HEK293 (cell line): Measurements from ENCODE around the gene JAK3.
A peak's percentile ranks its signal among the peaks of the same experiment; 100 is the strongest.

Experiments used
- CTCF ChIA-PET: fragments of 350-600 bp; formaldehyde crosslinking; extraction: SDS; loops from one replicate; lab custom pipeline; 2021; ENCODE audit warnings: antibody characterized with exemption; lab: Yijun Ruan, JAX
- POLR2A ChIA-PET: fragments of 300-600 bp; formaldehyde crosslinking; extraction: SDS; loops from one replicate; lab custom pipeline; 2020; ENCODE audit warnings: antibody characterized with exemption, inconsistent platforms; lab: Yijun Ruan, JAX
- H3K27ac ChIP-seq: fragments of 200-500 bp; sonication (Bioruptor generic); 2 replicates; pipeline ENCODE4 v1.5.1; 2014; ENCODE audit warnings: low read depth, low read length, control low read depth, inconsistent platforms; ENCODE audit errors: extremely low read depth
- H3K36me3 ChIP-seq, 2 experiments: fragments of 200-500 bp in 1 of 2; sonication (Bioruptor generic) in 1 of 2; 1 replicate in 1 of 2; 2 replicates in 1 of 2; pipeline ENCODE4 v1.5.1; 2014 to 2017; ENCODE audit warnings: inconsistent platforms in 2 of 2, low read length in 2 of 2; ENCODE audit not compliant: control insufficient read depth in 2 of 2, insufficient read depth in 1 of 2
- H3K4me1 ChIP-seq: fragments of 200-500 bp; sonication (Bioruptor generic); 2 replicates; pipeline ENCODE4 v1.5.1; 2014; ENCODE audit warnings: mild to moderate bottlenecking, low read length, inconsistent platforms; ENCODE audit not compliant: control insufficient read depth, insufficient read depth
- H3K4me3 ChIP-seq: 2 replicates; pipeline ENCODE4 v1.5.1; 2011; ENCODE audit warnings: low read depth, mild to moderate bottlenecking, control low read depth, low read length, moderate library complexity
- H3K9me3 ChIP-seq: fragments of 200-500 bp; sonication (Bioruptor generic); 2 replicates; pipeline ENCODE4 v1.5.1; 2014; ENCODE audit warnings: low read depth, low read length, inconsistent platforms; ENCODE audit not compliant: control insufficient read depth, insufficient read depth
- CTCF ChIP-seq: fragments of 450-650 bp; formaldehyde crosslinking; IDR thresholded peaks from 2 replicates; pipeline ENCODE4 v1.5.1; 2016; ENCODE audit warnings: missing biosample characterization, missing genetic modification characterization
- GFI1B ChIP-seq: fragments of 450-650 bp; formaldehyde crosslinking; IDR thresholded peaks from 2 replicates; pipeline ENCODE4 v1.5.1; 2016; ENCODE audit warnings: missing biosample characterization, missing genetic modification characterization
- HOXA7 ChIP-seq: sonication (generic); formaldehyde crosslinking; IDR thresholded peaks from 2 replicates; pipeline ENCODE4 v1.8.1; 2022; ENCODE audit warnings: missing genetic modification reagents, borderline replicate concordance
- KLF16 ChIP-seq: fragments of 450-650 bp; formaldehyde crosslinking; IDR thresholded peaks from 2 replicates; pipeline ENCODE4 v1.5.1; 2017; ENCODE audit warnings: missing biosample characterization, missing genetic modification characterization
- KLF17 ChIP-seq: fragments of 450-650 bp; formaldehyde crosslinking; IDR thresholded peaks from 2 replicates; pipeline ENCODE4 v1.5.1; 2016; ENCODE audit warnings: missing biosample characterization, missing genetic modification characterization
- SP7 ChIP-seq: fragments of 450-650 bp; formaldehyde crosslinking; IDR thresholded peaks from 2 replicates; pipeline ENCODE4 v1.5.1; 2016; ENCODE audit warnings: missing biosample characterization, missing genetic modification characterization
- ZBTB11 ChIP-seq: fragments of 450-650 bp; formaldehyde crosslinking; conservative IDR thresholded peaks from 2 replicates; pipeline ENCODE4 v1.5.1; 2016; ENCODE audit warnings: low read depth, missing biosample characterization, missing genetic modification characterization
- ZNF112 ChIP-seq: fragments of 450-650 bp; formaldehyde crosslinking; IDR thresholded peaks from 2 replicates; pipeline ENCODE4 v1.5.0; 2017; ENCODE audit warnings: missing biosample characterization, missing genetic modification characterization
- ZNF302 ChIP-seq: fragments of 450-650 bp; formaldehyde crosslinking; IDR thresholded peaks from 2 replicates; pipeline ENCODE4 v1.5.1; 2016; ENCODE audit warnings: missing biosample characterization, missing genetic modification characterization, low read depth
- ZNF354C ChIP-seq: fragments of 450-650 bp; formaldehyde crosslinking; IDR thresholded peaks from 2 replicates; pipeline ENCODE4 v1.5.1; 2016; ENCODE audit warnings: missing biosample characterization, missing genetic modification characterization, low read depth, borderline replicate concordance
- ZNF449 ChIP-seq: fragments of 450-650 bp; formaldehyde crosslinking; IDR thresholded peaks from 2 replicates; pipeline ENCODE4 v1.5.1; 2017; ENCODE audit warnings: missing biosample characterization, mild to moderate bottlenecking, missing genetic modification characterization, moderate library complexity
- ZNF518A ChIP-seq: fragments of 450-650 bp; formaldehyde crosslinking; conservative IDR thresholded peaks from 2 replicates; pipeline ENCODE4 v1.5.1; 2016; ENCODE audit warnings: low read depth, missing biosample characterization, missing genetic modification characterization
- ZNF558 ChIP-seq: fragments of 450-650 bp; formaldehyde crosslinking; IDR thresholded peaks from 2 replicates; pipeline ENCODE4 v1.5.1; 2016; ENCODE audit warnings: missing biosample characterization, missing genetic modification characterization
- ZNF76 ChIP-seq: fragments of 450-650 bp; formaldehyde crosslinking; IDR thresholded peaks from 2 replicates; pipeline ENCODE4; 2016; ENCODE audit warnings: low read depth, missing biosample characterization, missing genetic modification characterization, borderline replicate concordance
- ZNF792 ChIP-seq: fragments of 450-650 bp; formaldehyde crosslinking; IDR thresholded peaks from 2 replicates; pipeline ENCODE4 v1.5.1; 2016; ENCODE audit warnings: missing biosample characterization, missing genetic modification characterization
- ZSCAN4 ChIP-seq: fragments of 450-650 bp; formaldehyde crosslinking; IDR thresholded peaks from 2 replicates; pipeline ENCODE4 v1.5.1; 2017; ENCODE audit warnings: missing biosample characterization, missing genetic modification characterization

The JAK3 gene

GRCh38 chr19:17807731-17808316 lies 40.0 kb downstream of the JAK3 start:
- TF ChIP-seq ZNF354C (tag by site-specific recombination) = no peak
- no peak for TF ChIP-seq KLF16 (tag by site-specific recombination)
- TF ChIP-seq GFI1B = no peak
- TF ChIP-seq ZNF792 (tag by site-specific recombination) = no peak
- TF ChIP-seq HOXA7 (CRISPR knock-in tag) = no peak
- TF ChIP-seq ZNF76 (tag by site-specific recombination) = no peak
- TF ChIP-seq ZNF558 (tag by site-specific recombination) = no peak
- no peak for TF ChIP-seq ZNF112 (tag by site-specific recombination)
- no peak for TF ChIP-seq ZNF302 (tag by site-specific recombination)
- TF ChIP-seq CTCF = no peak
- TF ChIP-seq ZNF449 = no peak
- no peak for TF ChIP-seq ZBTB11 (tag by site-specific recombination)
- POLR2A ChIA-PET = no interaction called here
- Histone ChIP-seq H3K36me3 (no peaks in the 10 kb centered on the region), H3K4me3 (no peak overlapping the region), H3K4me1 (no peaks in the 10 kb centered on the region), H3K9me3 (no peaks in the 10 kb centered on the region), H3K27ac (no peak overlapping the region)
- CTCF ChIA-PET = no interaction called here

GRCh38 chr19:17806945-17807344 lies 40.8 kb downstream of the JAK3 start:
- TF ChIP-seq ZNF518A (tag by site-specific recombination) (no peak), KLF17 (tag by site-specific recombination) (0 out of 2 replicates have a peak, but pooled peaks have one; percentile 14), SP7 (tag by site-specific recombination) (0 out of 2 replicates have a peak, but pooled peaks have one; percentile 8), ZSCAN4 (peak; percentile 70)
- no peak overlapping the region for H3K4me3 ChIP-seq
- H3K4me1 ChIP-seq = no peaks in the 10 kb centered on the region
- CTCF ChIA-PET = interaction anchor here (0.6 kb wide), 1 partner anchor 78 kb away, joined by 3 read pairs; no protein-coding TSS in a partner anchor
- POLR2A ChIA-PET = interaction anchor here (0.6 kb wide), 1 partner anchor 13 kb away, joined by 3 read pairs; no protein-coding TSS in a partner anchor
- H3K27ac ChIP-seq = no peak overlapping the region
- H3K9me3 ChIP-seq = no peaks in the 10 kb centered on the region
- no peaks in the 10 kb centered on the region for H3K36me3 ChIP-seq
